Stimulated activated CD8-positive, alpha-beta memory T cell treated with anti-CD3 and anti-CD28 coated beads, Interleukin-7, amount 100 ng/mL, for 1 hour (primary cell): ENCODE measurements around the gene ZNF514.
"Not testable (repeated sequence)": the region's sequence is repeated elsewhere in the genome, so short reads cannot be mapped to it uniquely, and the experiment has no call there.

Source experiments
- DNase-seq, 2 donors: peaks; one replicate each; pipeline ENCODE4 v3.0.0-alpha.2; 2020; ENCODE audit warnings: low read depth in 2 of 2

The ZNF514 gene

DNA sequence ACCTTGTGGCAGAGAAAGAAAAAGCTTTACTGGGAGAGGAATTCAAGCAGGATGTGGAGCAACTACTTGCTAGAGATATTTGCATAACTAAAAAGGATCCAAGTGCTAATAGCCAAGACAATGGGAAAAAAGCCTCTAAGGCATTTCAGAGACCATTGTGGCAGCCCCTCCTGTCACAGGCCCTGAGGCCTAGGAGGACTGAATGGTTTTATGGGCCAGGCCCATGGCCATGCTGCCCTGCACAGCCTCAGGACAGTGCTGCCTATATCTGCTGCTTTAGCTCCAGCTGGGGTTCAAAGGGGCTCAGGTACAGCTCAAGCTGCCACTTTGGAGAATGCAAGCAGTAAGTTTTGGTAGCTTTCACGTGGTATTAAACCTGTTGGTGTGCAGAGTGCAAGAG, 20.9 kb downstream of the ZNF514 start:
- DNase-seq: no peak

DNA sequence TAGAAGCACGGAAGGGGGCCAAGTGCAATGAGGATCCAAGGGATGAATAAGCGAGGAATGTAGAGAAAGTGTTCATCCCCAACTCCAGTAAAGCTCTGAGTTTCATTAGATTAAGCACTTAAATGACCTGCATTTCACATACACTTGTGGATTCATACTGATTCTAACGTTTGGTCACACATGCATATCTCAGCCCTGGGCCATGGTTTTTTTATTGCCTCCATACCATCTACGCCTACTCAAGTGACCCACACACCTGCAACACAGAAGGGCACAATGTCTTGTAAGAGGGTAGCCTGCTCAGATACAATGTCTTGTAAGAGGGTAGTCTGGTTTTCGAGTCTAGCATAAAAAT, 37.5 kb downstream of the ZNF514 start:
- no peak for DNase-seq

DNA sequence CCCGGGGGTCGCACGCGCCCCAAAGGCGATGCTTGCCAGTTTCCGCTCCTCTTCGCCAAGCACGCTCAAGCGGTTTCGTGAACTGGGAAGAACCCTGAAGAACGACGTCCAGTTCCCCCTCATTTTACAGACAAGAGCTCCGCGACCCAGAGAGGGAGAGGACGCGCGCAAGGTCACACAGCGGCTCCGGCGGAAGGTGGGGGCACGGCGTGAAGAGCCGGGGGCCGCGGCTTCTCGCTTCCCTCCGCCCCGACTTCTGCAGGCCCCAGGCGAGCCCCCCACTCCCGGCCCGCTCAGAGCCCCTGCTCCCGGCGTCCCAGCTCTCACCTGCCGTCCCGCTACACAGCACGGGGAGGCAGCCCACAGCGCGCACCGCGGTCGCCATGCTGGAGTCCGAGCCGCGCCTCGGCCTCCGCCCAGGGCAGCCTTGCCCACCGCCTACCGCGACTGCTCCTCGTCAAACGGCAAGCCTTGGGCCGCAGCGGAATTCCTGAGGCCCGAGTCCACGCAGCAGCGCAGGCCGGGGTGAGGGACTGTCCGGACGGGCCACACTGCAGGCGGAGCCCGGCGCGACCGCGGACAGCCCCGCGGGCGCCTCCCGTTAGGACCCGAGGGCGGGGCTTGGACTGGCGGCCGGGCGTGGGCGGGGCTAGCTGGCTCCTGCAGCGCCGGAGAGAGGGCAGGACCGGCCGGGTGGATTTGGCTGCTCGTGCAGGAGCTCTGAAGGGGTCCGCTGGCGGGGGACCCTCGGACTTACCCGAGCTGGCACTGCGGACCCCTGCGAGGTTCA, 38.0 kb downstream of the ZNF514 start, which contains the start of gene MRPS5:
Gene MRPS5, minus strand, starts transcription at position 402 of the 790 bp plus-strand sequence. Its CDS starts 17 bp downstream, at position 385.
- peak; percentile 69 to 79 for DNase-seq

DNA sequence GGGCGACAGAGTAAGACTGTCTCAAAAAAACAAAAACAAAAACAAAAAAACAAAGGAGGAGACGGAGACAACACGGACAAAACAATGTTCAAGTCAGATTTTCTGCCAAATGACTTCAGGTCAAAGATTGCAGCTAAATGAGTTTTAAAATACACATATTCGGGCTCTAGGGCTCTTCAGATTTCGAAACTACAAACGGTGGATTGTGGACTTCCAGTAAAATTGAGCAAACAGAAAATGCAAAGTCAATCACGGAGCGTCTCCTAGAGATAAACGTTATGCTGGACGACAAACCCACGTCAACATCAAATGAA, 38.6 kb downstream of the ZNF514 start:
- DNase-seq: no peak

DNA sequence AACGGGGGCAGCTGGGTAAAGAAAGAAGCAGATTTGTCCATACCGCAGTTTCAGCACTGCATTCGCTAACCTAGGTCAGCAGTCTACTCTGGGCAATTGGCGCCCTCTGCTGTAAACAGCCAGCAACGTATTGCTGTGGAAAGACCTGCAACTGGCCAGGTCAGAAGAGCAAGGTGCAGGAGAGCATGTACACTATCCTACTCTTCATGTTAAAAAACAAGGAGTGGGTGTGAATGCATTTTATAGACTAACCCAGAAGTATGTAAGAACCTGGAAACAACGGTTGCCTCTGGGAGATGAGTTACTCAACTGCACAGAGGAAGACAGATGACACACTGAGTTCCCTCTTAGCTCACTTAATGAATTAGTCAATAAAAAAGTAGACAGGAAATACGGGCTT, 44.2 kb downstream of the ZNF514 start:
- peak; percentile 42 to 57 for DNase-seq

DNA sequence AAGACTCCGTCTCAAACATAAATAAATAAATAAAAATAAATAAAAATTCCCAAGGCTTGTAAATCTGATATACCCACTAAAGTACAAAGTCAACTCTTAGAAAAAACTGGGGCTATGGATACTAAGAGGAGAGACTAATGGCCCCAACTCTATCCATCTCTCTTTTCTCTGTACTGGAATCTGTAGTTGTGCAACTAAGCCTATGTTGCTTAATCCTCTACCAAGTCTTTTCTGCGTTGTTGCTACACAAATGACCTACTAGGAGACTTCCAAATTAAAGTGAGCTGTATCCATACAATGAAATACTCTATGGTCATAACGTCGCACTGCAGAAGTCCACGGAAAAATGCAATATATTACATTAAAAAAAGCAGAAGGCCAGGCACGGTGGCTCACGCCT, 46.2 kb downstream of the ZNF514 start:
- DNase-seq: no peak

DNA sequence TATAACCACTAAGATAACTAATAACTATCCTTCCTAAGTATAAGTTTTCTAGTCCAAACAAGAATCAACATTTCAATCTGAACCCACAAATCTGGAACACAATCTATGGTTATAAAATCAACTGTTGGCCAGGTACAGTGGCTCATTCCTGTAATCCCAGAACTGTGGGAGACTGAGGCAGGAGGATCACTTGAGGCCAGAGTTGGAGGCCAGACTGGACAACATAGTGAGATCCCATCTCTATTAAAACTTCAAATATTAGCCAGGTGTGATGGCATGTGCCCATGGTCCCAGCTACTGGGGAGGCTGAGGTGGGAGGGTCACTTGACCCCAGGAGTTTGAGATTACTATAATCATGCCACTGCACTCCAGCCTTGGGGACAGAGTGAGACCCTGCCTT, 49.3 kb downstream of the ZNF514 start:
- DNase-seq: no peak

DNA sequence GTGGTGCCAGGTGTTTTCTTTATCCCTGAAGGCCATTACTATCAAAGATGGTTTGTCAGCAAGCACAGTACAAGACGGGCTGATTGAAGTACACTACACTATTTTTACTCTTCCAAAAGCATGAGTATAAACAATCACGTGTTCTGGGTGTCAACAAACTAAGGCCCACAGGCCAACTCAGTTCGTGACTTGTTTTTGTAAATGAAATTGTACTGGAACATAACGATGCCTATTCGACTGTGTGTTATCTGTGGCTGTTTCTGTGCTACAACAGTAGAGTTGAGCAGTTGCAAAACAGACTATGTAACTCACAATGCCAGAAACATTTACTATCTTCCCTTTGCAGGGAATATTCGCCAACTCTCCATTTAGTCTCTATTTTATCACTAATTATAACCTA, 50.4 kb downstream of the ZNF514 start:
- no peak for DNase-seq

DNA sequence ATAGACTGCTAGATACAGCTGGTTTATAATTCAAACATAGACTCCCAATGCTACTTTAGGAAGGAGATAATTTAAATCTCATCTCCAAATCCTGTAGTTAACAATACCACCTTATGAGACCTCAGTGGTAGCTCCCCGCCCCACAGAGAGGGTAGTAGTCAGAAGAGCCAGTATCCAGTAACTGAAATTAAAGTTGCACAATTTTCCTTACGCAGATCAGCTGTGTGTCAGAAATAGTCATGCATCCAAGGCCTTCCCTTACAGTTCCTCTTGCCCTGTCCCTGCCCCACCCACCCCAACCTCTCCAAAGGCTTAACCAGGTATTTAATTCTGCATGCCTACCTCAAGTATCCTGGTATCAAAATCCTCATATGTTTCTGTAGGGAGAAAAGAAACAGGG, 53.6 kb downstream of the ZNF514 start:
- DNase-seq: no peak

DNA sequence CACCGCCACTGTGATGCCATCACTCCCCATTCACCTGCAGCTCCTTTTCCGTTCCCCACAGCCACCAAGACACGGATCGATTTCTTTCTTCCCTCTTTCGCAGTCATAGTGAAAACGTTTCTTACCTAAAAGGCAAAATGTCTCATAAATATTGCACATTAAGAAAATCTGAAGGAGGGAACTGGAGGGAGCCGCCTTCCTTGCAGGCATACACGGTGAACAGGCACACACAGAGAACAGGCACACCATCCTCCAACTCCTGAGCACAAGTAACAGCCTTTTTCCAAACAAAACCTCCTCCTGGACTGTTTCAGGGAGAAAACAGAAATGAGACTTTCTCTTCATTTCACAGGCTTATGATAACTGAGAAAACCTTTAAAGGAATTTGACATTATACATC, 55.0 kb downstream of the ZNF514 start:
- DNase-seq: no peak

DNA sequence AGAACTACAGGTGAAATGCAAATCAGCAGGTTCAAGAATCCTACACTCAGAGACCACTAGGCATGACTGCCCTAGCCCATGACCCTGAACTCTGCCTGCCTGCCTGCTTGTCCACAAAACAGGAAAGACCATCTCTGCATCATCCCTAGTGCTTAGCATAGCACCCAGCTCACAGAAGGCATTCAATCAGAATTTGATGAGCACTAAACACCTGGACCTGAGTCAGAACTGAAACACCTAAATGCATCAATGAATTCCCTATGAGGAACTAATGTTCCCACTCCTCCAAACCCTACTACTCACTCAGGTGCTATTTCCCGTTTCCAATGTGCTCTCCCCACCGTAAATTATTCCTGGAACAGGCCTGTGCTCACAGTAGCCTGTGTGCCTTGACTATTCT, 59.7 kb downstream of the ZNF514 start:
- no peak for DNase-seq

DNA sequence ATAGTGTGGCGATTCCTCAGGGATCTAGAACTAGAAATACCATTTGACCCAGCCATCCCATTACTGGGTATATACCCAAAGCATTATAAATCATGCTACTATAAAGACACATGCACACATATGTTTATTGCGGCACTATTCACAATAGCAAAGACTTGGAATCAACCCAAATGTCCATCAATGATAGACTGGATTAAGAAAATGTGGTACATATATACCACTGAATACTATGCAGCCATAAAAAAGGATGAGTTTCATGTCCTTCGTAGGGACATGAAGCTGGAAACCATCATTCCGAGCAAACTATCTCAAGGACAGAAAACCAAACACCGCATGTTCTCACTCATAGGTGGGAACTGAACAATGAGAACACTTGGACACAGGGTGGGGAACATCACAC, 61.4 kb downstream of the ZNF514 start:
- DNase-seq: not testable (repeated sequence)
